ENCODE results near the gene CACNA2D1.
A peak's percentile ranks its signal among the peaks of the same experiment; 100 is the strongest.

The CACNA2D1 gene

DNA sequence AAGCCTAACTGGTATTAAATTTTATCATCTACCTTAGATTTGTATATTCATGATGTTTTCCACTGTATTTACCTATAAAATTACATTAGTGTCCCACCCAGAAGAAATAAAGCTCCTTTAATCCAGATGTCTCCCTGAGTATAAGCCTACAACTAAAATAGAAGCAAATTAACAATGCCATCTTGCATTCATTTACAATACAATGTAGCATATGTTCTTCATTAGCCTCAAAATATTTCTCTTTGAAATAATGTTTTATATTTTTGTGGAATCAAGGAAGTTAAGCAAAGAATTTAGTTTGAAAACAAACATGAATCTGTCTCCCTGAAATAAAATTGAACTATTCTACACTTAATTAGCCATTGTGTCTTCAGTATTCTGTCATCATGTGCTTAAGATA, 112.3 kb downstream of the CACNA2D1 start:
- no peak for DNase-seq

DNA sequence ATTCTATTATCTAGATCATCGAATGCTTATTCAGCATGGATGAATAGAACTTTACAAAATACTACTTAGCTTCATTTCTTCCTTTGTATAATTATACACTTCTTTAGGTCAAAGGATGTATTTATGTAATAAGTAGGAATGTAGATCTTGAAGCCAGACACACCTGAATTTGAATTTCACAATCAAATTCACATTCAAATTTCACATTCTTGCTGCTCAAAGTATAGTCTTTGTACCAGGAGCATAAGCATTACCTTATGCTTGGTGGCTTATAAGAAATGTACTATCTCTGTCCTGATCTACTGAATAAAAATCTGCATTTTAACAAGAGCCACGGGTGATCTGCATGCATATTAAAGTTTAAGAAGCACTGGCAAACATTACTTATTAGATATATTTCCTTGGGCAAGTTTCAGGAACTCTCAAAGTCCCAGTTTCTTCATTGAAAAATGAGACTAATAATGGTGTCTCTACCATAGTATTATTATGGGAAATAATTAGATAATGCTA, 112.8 kb downstream of the CACNA2D1 start:
- DNase-seq: no peak

DNA sequence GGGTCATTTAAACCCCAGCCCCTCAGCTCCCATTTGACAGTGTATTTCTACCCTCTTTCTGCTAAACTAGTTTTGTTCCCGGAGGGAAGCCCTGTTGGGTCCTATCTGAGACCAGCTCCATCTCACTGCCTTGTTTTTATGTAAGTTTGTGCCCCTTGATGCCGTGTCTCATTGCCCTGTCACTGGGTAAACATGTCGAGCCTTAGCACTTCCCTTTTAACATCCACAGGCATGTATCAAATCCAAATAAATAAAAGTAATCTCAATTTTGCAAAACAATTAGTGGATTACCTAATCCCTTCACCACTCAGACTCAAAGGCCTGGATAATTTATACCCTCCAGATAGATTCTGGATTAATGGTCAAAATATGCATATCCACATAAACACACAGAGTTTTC, 115.7 kb downstream of the CACNA2D1 start:
- no peak for DNase-seq

DNA sequence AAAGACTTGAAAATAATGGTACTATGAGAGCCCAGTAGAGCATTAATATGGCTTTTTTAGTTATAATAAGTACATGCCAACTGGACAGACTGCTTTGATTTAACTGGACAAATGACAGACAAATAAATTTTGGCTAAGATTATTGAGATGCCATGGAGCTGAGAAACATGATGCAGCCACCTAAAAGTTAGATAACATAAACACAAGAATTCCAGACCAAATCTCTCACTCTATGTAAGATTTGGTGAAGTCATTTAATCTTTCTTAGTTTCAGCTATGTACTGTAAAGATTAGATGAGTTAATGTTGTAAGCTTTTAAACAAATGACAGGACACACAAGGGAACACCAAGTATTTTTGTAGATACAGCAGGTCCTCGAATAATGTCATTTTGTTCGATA, 118.2 kb downstream of the CACNA2D1 start:
- DNase-seq: no peak

DNA sequence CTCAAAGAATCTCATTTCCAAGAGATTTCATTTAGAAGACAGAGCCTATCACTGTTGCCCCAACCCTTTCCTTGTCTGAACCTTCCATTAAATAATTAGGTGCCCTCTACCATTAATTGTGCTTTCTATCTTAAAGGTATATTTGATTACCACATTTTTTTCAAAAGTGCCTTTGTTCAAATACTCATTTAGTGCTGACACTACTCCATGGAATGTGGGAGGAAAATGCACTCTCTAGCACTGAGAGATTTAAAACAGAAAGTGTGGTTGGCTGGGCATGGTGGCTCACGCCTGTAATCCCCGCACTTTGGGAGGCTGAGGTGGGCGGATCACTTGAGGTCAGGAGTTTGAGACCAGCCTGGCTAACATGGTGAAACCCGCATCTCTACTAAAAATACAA, 119.8 kb downstream of the CACNA2D1 start:
- DNase-seq: no peak

DNA sequence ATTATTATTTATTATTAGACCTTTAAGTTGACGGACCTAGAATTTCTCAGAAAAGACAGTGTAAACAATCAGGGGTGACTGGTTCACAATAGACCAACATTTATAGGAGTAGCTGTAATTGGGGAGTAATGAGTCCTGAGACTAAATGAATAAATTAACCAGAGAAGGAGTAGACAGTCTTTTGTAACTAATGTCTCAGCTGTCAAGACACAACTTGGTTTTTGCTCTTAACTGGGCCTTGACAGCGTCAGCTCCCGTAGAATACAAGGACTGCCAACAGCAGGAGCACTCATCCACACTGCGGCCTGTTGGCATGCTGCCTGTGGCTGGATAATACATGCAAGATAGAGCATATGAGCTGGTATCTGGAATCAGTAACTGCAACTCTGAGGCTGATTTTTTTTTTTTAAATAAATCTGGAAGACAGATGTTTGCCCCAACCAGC, 123.9 kb downstream of the CACNA2D1 start:
- DNase-seq: peak; percentile 70

DNA sequence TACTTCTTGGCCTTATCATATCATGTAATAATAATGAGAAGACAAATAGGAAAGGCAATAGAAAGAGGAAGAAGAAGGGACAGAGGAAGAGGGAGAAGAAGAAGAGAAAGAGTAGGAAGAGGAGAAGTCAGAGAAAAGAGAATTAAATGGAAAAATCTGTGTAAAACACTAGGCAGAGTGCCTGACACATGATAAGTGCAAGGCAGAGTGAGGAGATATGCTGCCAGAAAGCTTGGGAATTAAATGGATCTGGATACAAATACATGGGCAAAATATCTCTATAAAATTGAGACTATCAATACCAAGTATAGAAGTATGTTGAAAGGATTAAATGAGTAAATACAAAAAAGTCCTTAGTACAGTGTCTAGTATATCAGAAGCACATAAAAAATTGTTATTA, 124.8 kb downstream of the CACNA2D1 start:
- no peak for DNase-seq

DNA sequence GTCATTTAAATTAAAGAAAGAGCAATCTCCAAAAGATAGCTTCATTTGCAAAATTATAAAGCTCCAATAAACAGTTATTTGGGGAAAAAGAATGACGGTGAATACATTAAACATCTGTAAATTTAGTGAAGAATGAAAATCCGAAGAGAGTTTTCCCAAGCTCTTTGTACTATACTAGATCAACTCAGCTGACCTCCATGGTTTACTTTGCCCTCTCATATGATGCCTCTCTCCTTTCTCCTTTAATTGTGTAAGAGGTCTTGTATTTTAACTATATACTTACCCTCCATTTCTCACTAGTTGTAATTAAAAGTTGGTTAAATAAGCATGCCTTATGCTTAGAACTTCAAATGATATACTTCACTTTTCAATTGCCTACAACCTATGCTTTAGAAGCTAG, 125.8 kb downstream of the CACNA2D1 start:
- DNase-seq: no peak

DNA sequence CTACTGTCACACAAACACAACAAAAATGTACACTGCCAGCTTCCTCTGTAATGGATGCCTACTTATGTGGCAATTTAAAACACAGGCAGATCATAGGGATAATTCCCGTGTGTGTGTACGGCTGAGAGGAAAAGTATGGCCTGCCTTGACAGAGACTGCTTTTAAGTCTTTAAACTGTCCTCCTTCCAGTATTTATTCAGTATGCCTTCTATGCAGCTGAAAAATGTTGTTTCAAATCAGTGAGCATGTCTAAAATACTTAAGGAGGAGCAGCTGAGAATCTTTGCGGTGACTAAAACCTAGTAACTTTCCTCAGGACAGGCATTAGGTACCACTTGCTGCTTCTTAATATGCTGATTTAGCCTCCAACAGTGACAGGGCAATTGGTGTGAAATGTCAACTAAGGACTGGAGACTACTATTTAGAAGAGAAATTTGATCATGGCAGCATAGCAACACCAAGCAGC, 126.3 kb downstream of the CACNA2D1 start:
- DNase-seq: no peak

DNA sequence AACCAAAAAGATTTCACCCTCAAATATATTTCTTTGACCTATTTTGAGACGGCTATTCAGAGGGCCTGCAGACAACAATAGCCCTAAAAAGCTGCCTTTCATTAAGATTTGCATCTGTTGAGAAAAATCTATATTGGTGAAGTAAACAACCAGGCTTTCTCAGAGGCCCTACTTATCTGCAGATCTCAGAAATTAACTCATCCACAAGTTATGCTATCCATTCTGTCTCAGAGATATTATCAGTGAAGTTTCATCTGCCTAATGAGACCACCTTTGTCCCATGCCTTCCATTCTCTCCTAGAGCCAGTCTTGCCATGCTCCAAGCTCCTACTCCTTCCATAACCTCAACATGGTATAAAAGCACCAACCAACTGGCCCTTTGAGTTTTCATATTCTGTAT, 130.3 kb downstream of the CACNA2D1 start:
- no peak for DNase-seq

DNA sequence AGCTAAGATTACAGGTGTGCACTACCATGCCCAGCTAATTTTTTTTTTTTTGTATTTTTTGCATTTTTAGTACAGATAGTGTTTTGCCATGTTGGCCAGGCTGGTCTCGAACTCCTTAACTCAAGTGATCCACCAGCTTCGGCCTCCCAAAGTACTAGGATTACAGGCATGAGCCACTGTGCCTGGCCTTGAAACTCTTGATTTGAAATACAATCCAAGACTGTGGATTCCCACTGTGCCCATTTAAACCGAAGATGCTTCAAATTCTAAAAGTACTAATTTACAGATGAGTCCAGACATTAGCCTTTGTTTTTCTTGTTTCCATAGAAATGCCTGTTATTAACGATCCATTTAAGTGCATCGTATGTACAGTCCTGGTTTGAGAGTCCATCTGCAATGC, 130.9 kb downstream of the CACNA2D1 start:
- DNase-seq: no peak

DNA sequence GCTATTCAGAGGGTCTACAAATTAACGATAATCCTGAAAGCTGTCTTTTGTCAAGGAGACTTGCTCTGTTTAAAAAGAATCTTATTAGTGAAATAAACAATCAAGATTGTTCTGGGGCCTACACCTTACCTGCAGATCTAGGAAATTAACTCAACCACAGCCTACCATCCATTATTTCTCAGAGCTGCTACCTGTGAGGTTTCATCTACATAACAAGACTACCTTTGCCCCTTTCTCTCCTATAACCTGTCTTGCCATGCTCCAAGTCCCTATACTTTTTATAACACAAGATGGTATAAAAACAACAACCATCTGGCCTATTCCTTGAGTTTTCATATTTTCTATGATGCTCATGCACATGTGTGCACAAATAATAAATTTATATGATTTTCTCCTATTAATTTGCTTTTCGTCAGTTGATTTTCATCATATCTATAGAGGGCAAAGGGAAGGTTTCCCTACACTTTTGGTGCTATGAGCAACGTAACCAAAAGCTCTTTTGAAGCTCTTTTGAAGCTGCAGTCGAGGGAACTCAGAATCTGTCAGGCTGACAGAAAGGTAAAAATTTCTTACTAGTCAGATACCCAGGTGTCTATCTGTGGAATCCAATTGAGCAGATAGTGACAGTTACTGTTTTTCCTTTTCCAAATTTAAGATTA, 138.1 kb downstream of the CACNA2D1 start:
- DNase-seq: no peak

DNA sequence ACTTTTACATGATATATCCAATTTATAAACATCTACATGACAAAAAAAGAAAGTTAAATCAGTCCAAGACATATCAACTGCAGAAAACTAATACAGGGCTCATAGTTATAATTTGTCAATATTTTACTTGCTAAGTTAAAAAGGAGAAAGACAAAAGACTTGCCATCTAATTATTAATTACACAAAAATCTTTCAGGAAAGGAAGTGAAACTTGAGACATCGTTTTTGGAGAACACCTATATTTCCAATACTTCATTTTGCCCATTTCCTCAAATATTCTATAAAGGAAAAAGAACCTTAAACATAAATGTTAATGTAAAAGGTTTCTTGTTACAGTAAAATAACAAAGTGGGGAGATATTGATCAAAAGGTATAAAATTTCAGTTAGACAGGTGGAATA, 148.7 kb downstream of the CACNA2D1 start:
- no peak for DNase-seq

DNA sequence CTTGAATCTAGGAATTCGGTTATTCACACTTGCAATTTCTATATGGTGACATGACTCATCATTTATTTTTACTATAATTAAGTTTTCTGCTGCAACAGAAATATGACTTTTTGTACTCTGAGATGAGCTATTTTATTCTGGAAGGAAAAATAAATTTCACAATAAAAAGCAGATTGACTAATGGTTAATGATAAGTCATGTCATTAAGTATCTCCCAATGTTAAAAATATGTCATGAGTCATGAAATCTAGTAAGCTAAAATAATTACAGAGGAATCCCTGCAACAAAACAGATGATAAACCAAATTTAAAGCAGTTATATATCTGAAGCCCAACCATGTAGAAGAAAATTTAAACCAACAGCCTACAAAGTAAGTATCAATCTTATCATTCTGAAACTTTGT, 149.2 kb downstream of the CACNA2D1 start:
- DNase-seq: no peak

DNA sequence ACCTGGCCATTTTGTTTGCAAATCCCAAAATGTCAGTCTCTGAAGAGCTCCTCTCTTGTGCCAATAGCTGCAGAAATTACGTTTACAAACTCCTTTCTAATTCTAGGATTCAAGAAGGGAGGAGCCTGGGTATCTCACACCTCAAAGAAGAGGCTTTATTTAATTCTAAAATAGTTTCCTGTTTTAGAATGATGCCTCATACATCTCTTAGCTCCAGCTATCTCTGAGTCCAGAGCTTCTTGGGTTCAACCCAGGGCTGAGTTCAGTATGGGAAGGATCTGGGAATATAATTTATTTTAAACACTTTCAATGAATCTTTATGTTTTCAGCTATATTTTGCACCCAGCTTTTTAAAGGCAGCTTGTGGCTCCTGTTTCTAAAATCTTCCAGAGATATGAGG, 150.1 kb downstream of the CACNA2D1 start:
- DNase-seq: no peak

DNA sequence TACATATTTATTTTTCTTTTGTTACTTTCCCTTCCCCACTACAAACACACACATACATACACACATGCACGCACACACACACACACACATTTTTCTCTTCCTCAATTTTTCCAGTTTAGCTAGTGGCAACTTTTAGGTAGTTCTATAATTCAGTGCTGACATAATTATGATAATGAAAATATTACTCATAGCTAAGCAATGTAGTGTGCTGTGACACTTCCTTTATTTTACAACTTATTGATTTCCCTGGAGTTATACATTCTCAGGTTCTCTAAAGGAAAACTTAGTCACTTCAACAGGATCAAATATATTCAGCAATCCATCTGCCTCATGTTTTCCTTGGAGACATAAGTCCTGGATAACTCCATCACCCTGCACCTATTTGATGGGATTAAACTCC, 151.6 kb downstream of the CACNA2D1 start:
- no peak for DNase-seq

DNA sequence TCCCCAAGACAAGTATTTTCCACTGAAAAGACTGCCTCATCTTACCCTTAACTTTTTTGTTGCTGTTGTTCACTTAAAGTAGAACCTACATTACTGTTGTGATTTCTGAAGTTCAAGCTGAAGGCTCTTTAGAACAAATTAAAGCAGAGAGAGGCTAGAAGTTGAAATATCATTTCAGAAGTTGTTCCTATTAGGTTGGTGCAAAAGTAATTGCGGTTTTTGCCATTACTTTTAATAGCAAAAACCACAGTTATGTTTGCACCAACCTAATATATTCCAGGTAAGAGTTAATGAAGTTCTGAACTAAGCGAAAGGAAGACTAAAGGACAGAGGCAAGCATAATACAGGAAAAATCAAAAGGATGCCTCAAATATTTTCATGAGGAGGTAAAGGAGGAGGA, 153.7 kb downstream of the CACNA2D1 start:
- no peak for DNase-seq

DNA sequence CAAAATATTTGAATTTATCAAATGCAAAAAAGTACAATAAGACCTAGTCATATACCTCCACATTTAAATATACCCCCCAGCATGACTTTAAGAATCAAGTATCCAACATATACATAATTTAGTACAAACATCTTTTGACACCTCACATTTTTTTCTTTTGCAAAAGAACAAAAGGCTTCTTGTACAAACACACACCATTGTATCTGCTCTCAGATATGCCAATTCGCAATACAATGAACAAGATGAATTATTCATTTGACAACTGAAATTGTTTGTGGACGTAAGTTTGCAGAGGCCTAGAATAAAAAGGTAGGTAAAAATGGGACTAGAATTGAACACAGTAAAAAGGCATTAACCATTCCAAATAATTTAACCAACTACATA, 154.4 kb downstream of the CACNA2D1 start:
- DNase-seq: no peak

DNA sequence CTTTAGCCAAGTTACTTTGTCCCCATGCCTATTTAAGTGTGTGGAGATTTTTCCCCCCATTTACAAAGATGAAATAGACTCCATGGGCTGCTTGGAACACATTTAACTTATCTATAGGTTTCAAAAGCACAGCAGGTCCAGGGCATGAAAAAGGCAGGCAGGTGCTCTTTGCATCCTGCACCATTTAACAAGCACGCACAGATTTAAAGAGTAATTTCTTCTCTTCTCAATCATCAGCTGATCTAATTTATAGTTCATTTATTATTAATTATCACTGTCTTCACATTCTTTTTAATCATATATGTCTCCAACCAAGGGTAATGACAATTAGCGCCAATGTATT, 156.8 kb downstream of the CACNA2D1 start:
- DNase-seq: no peak

DNA sequence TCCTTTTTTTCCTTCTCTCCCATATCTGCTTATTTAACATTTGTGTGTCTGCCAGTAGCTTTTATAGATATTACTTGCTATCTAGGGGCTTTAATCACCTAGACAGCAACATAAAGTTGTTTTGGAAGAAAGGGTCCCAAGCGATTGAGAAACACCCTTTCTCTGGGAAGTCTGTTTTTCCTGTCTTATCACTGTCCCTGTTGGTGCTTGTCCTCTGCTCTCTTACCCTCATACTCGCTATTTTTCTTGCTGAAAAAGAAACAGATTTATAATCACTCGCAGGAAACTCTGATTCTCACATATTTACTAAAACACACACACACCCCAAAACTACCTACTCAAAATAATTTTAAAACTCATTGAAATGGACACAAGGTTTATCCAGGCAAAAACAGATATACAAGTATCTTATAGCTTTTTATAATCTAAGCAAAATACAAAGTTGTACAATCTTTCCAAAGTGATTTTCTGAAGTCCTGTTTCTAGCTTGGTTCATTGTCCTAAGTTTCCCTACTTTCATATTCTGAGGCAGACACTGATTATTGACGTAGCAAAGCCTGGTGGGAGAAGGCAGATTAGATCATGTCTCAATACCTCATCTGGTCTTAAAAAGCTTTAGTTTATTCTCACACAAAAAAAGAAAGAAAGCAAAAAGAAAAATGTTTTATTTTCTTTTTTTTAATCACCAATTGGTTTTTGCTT, 157.3 kb downstream of the CACNA2D1 start:
- no peak for DNase-seq

DNA sequence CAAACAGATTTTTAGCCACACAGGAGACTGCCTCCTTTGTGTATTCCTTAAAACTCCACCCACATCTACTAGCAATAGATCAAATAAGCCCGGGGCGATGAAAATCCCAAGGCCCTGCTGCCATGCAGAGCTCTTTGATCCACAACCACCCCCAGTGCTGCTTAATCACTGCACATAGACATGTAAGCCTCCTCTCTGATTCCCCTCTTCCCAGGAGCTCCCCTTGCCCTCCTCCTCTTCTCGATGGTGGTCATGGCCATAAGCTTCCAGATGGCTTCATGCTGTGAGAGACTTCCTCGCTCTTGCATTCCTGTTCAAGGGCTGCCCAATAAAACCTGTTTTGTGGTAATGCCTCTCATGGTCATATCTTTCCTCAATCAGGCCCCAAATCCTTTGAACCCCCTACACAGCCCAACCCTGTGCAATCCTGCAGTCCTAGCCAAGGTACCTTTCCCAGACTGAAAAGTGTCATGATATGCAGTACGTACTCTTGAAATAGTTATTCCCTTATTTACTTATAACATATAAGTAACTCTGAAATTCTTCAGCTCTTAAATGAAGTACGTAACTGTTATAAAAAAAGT, 158.5 kb downstream of the CACNA2D1 start:
- DNase-seq: no peak

DNA sequence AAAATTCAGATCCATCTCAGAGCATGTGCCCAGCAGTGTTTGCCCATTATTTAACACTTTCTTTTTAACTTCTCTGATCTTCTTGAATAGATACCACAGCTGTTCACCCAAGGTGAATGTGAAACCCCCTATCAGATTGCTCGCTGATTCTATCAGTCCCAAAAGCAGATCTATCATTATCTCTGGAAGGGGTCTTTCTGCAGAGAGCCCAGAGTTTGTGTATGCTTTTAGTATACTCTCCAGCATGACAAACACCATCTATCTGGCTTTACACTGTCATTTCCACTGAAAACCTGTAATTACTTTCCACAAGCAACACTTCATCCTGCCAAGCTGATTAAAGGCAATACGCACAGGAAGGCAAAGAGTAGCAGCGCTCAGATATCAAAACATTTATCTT, 168.2 kb downstream of the CACNA2D1 start:
- DNase-seq: no peak

DNA sequence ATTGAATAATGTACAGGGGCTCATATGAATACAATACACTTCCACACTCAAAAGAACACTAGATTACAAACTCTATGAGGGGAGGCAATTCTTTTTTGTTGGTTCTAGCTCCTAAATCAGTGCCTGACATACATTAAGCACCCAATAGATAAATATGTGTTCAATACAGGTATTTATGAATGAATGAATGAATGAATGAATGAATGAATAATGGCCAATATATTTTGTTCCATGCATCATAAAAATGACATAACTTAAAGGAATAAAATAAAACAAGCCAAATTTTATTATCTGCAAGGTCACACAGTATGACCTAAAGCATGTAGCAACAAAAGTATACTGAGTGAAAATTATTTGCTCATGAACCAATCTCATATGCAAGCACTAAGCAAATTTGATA, 168.9 kb downstream of the CACNA2D1 start:
- no peak for DNase-seq

DNA sequence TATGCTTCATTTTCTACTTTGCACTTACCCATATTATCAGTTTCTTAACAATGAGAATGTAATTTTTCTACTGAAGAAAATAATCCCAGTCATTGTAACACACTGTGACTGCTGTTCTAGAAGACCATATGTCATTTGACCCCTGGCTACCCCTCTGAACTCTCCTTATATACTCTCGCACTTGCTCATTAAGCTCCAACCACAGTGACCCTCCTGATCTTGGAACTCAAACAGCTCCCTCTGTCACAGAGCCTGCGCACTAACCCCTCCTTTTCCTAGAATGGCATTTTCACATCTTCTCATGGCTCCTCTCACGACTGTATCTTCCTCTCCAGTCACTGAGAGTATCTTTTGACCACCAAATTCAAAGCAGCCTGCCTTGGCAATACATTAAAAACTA, 169.7 kb downstream of the CACNA2D1 start:
- DNase-seq: no peak
